HepG2 (cell line): ENCODE measurements around the gene WDR20. TPM values are rescaled to one million over a fixed set of nuclear protein-coding genes. Genes with fewer than 3 reads are reported as not detected.

Experiments used
- ATAC-seq: fragments of 200-7000 bp; cut with Tn5 transposase; 3 replicates; pipeline ENCODE4 v1.9.1; 2020; ENCODE audit warnings: mild to moderate bottlenecking, moderate library complexity
- BruUV-seq: library from RNA; stranded (reverse); fragments of 400-500 nt; replicated peaks from 2 replicates; lab custom pipeline; 2021; lab: Mats Ljungman, UMichigan
- CTCF ChIA-PET: fragments of 300-600 bp; formaldehyde crosslinking; extraction: SDS; loops from one replicate; lab custom pipeline; 2021; ENCODE audit warnings: low total read pairs, inconsistent platforms, low intra/inter-chr PET ratio; lab: Yijun Ruan, JAX
- POLR2A ChIA-PET: fragments of 350-600 bp; sonication (Branson Sonifier 250); formaldehyde crosslinking; loops from one replicate; lab custom pipeline; 2020; ENCODE audit warnings: antibody characterized with exemption, inconsistent platforms; lab: Yijun Ruan, JAX
- DNase-seq: peaks from one replicate; pipeline ENCODE4 v3.0.0-alpha.2; 2015; ENCODE audit warnings: low spot score
- FAIRE-seq: peaks from 3 replicates; lab custom pipeline; 2011; peaks lifted over from hg19 to GRCh38; lab: Jason Lieb, UNC
- H2AFZ ChIP-seq: one replicate; pipeline ENCODE4 v1.6.1; 2011; ENCODE audit warnings: low read length, inconsistent platforms
- H3K27ac ChIP-seq: fragments of 300-600 bp; 3 replicates; pipeline ENCODE4 v1.8.0; 2011; ENCODE audit warnings: mixed run types, mild to moderate bottlenecking, mixed read lengths, low read length, inconsistent platforms; ENCODE audit not compliant: insufficient read depth; ENCODE audit errors: extremely low read length
- H3K27me3 ChIP-seq, 2 experiments: fragments of 200-600 bp in 1 of 2; 2 replicates in 1 of 2; 3 replicates in 1 of 2; pipeline versions ENCODE4 v1.6.0 to v1.8.0; 2011; ENCODE audit warnings: low read length in 2 of 2, mild to moderate bottlenecking in 2 of 2, moderate library complexity in 2 of 2, inconsistent platforms in 1 of 2; ENCODE audit not compliant: insufficient read depth in 2 of 2, control insufficient read depth in 1 of 2
- H3K36me3 ChIP-seq, 2 experiments: fragments of 200-600 bp in 1 of 2; replicated peaks in 1 of 2; 2 replicates in 1 of 2; 3 replicates in 1 of 2; pipeline versions ENCODE4 v1.5.1 to v1.8.0; 2011; ENCODE audit warnings: low read length in 2 of 2, inconsistent platforms in 1 of 2; ENCODE audit not compliant: insufficient read depth in 2 of 2, control insufficient read depth in 1 of 2
- H3K4me1 ChIP-seq: 2 replicates; pipeline ENCODE4 v1.5.1; 2012; ENCODE audit warnings: low read length, inconsistent platforms; ENCODE audit not compliant: insufficient read depth
- H3K4me2 ChIP-seq: 2 replicates; pipeline ENCODE4 v1.6.0; 2011; ENCODE audit warnings: low read depth, low read length, inconsistent platforms
- H3K4me3 ChIP-seq, 3 experiments: fragments of 200-600 bp in 1 of 3; sonication (generic), shearing (Covaris generic) in 1 of 3; replicated peaks in 1 of 3; 2 replicates each; pipeline ENCODE4 v1.5.1; 2011 to 2016; ENCODE audit warnings: low read length in 3 of 3, inconsistent platforms in 2 of 3, low read depth in 2 of 3, mild to moderate bottlenecking in 2 of 3, control low read depth in 1 of 3, mixed read lengths in 1 of 3; ENCODE audit not compliant: insufficient read depth in 1 of 3
- H3K79me2 ChIP-seq: one replicate; pipeline ENCODE4 v1.6.1; 2011; ENCODE audit warnings: low read length, inconsistent platforms; ENCODE audit not compliant: insufficient read depth
- H3K9ac ChIP-seq: 2 replicates; pipeline ENCODE4 v1.6.0; 2011; ENCODE audit warnings: mild to moderate bottlenecking, low read depth, low read length, inconsistent platforms; ENCODE audit not compliant: insufficient read depth
- H3K9me3 ChIP-seq: 2 replicates; pipeline ENCODE4 v1.5.1; 2012; ENCODE audit warnings: mild to moderate bottlenecking, low read length
- H4K20me1 ChIP-seq: 2 replicates; pipeline ENCODE4 v1.6.0; 2011; ENCODE audit warnings: inconsistent platforms, mild to moderate bottlenecking, low read length, moderate library complexity; ENCODE audit not compliant: insufficient read depth
- CREB1 ChIP-seq, 2 experiments: fragments of 450-650 bp in 1 of 2; IDR thresholded peaks; 2 replicates each; pipeline ENCODE4 v1.6.1; 2016 to 2017; ENCODE audit warnings: control low read depth in 1 of 2, mild to moderate bottlenecking in 1 of 2, missing compliant biosample characterization in 1 of 2, missing genetic modification characterization in 1 of 2
- NPAS2 ChIP-seq: sonication (generic); formaldehyde crosslinking; IDR thresholded peaks from 2 replicates; pipeline ENCODE4 v1.8.0; 2022; ENCODE audit warnings: mild to moderate bottlenecking, missing genetic modification reagents, borderline replicate concordance
- SNRNP70 ChIP-seq: fragments of 200-400 bp; formaldehyde crosslinking; IDR thresholded peaks from 2 replicates; pipeline ENCODE4 v1.6.1; 2017; ENCODE audit warnings: mild to moderate bottlenecking, low read depth, low read length, moderate library complexity
- ZBTB40 ChIP-seq, 2 experiments: fragments of 450-650 bp in 1 of 2; sonication (generic) in 1 of 2; formaldehyde crosslinking in 1 of 2; IDR thresholded peaks; 2 replicates each; pipeline versions ENCODE4 v1.6.1 to v1.8.0; 2016 to 2022; ENCODE audit warnings: antibody characterized with exemption in 1 of 2, mild to moderate bottlenecking in 1 of 2, missing genetic modification reagents in 1 of 2
- ZNF496 ChIP-seq: sonication (generic); formaldehyde crosslinking; IDR thresholded peaks from 2 replicates; pipeline ENCODE4 v1.8.1; 2023; ENCODE audit warnings: mild to moderate bottlenecking, moderate library complexity, missing genetic modification reagents; ENCODE audit not compliant: insufficient replicate concordance
- ZNF546 ChIP-seq: sonication (generic); formaldehyde crosslinking; conservative IDR thresholded peaks from 2 replicates; pipeline ENCODE4 v1.8.1; 2023; ENCODE audit warnings: mild to moderate bottlenecking, missing genetic modification reagents
- ZNF564 ChIP-seq: sonication (generic); formaldehyde crosslinking; IDR thresholded peaks from 2 replicates; pipeline ENCODE4 v1.8.1; 2023; ENCODE audit warnings: mild to moderate bottlenecking, missing genetic modification reagents
- ZNF850 ChIP-seq: sonication (generic); formaldehyde crosslinking; conservative IDR thresholded peaks from 2 replicates; pipeline ENCODE4 v1.9.0; 2021; ENCODE audit warnings: mild to moderate bottlenecking, missing genetic modification reagents
- ZSCAN21 ChIP-seq: sonication (generic); formaldehyde crosslinking; IDR thresholded peaks from 2 replicates; pipeline ENCODE4 v1.8.0; 2022; ENCODE audit warnings: mild to moderate bottlenecking, missing genetic modification reagents, moderate library complexity, borderline replicate concordance
- WGBS: methylation state at CpG from one replicate; pipeline ENCODE4 v1.1.6; 2017; ENCODE audit warnings: low lambda C conversion rate; 5-methylcytosine and 5-hydroxymethylcytosine counted together
- in situ Hi-C: cut with HindIII; loops from 2 replicates; pipeline ENCODE4 v1.10.0; 2017; ENCODE audit warnings: low pct_unique_long_range_greater_than_20kb; ENCODE audit not compliant: extremely low pct_ligation_motif_present
- intact Hi-C: fragments of 100-400 bp; cut with micrococcal nuclease; formaldehyde crosslinking; loops from one replicate; pipeline ENCODE4 v1.10.0; 2022; ENCODE audit not compliant: unreplicated experiment
- polyA plus RNA-seq, 8 experiments: library from polyadenylated mRNA; depleted of rRNA in 3 of 8; stranded (reverse) in 7 of 8; unstranded in 1 of 8; fragments of >200 nt; fragmentation: Illumina TruSeq in 4 of 8; extraction: Trizol in 4 of 8; gene quantifications; 2 replicates each; pipeline versions ENCODE4 v1.2.1 to v1.2.3, GENCODE V29; 2011 to 2016; ENCODE audit warnings: low read depth in 4 of 8, missing spikeins in 1 of 8, mixed read lengths in 1 of 8; ENCODE audit not compliant: insufficient read depth in 1 of 8
- total RNA-seq, 5 experiments: library from RNA; depleted of rRNA; stranded (reverse); fragments of >200 nt; fragmentation: Illumina TruSeq; extraction: Trizol; gene quantifications; 2 replicates each; pipeline ENCODE4 v1.2.3, GENCODE V29; 2016; ENCODE audit warnings: low read depth in 1 of 5
- TF ChIP-seq, protein P1 (sequence below): fragments of 450-650 bp; IDR thresholded peaks from 2 replicates; pipeline ENCODE4 v1.6.1; 2016
- TF ChIP-seq, protein P2 (sequence below): sonication (generic); formaldehyde crosslinking; IDR thresholded peaks from 2 replicates; pipeline ENCODE4 v1.8.0; 2022; ENCODE audit warnings: missing genetic modification reagents, mild to moderate bottlenecking, inconsistent platforms, borderline replicate concordance

The WDR20 gene
- total and polyA plus RNA-seq, 2 of the 13 experiments (the other 11 are each of a cell fraction or from before 2014, with no cell fraction given): 10.4 to 23.2 TPM

DNA sequence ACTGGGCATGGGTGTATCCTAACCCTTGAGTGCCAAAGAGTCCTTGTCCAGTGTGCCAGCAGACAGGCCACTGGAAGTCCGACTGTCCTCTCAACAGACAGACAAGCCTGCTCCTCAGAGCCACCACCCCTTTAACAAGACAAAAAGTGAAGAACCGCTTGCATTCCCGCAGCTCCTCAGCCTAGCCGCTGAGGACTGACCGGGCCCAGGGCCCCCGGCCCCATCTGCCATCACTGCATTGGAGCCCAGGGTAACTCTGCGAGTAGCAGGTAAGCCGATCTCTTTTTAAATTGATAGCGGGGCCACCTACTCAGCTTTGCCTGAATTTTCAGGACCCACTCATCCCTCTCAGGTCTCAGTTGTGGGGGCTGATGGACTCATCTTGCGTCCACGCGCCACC is 96.3 kb downstream of the WDR20 start:
- no peak overlapping the region for H3K27ac ChIP-seq
- no peaks in the 10 kb centered on the region for H3K79me2 ChIP-seq
- POLR2A ChIA-PET: no interaction called here
- no TSS peak for BruUV-seq
- DNase-seq: no peak
- no peak overlapping the region for H3K9ac ChIP-seq
- H4K20me1 ChIP-seq: no peaks in the 10 kb centered on the region
- CTCF ChIA-PET: interaction anchor here (1.3 to 3.0 kb wide), 2 partner anchors 78 to 81 kb away, joined by 3 to 44 read pairs; no protein-coding TSS in a partner anchor
- no peak overlapping the region for H2AFZ ChIP-seq
- ATAC-seq: no peak
- in situ Hi-C loops (loop anchor here (5.0 kb wide), 1 partner anchor 76 kb away; no protein-coding TSS in a partner anchor), intact Hi-C loops (no loop called here)
- no peaks in the 10 kb centered on the region for H3K9me3 ChIP-seq
- H3K4me1 ChIP-seq: peaks cover 19% of the 10 kb centered on the region; the same call in 1 of the 2 replicates
- 78% methylated on average over 8 of the region's 12 CpGs for WGBS
- no peaks in the 10 kb centered on the region for H3K27me3 ChIP-seq
- H3K4me2 ChIP-seq: no peak overlapping the region
- FAIRE-seq: no peak
- H3K4me3 ChIP-seq: no peak overlapping the region
- peaks cover 0 to 8% of the 10 kb centered on the region in 2 experiments; a peak in 1 of 5 replicates for H3K36me3 ChIP-seq
- TF ChIP-seq, protein P1, sequence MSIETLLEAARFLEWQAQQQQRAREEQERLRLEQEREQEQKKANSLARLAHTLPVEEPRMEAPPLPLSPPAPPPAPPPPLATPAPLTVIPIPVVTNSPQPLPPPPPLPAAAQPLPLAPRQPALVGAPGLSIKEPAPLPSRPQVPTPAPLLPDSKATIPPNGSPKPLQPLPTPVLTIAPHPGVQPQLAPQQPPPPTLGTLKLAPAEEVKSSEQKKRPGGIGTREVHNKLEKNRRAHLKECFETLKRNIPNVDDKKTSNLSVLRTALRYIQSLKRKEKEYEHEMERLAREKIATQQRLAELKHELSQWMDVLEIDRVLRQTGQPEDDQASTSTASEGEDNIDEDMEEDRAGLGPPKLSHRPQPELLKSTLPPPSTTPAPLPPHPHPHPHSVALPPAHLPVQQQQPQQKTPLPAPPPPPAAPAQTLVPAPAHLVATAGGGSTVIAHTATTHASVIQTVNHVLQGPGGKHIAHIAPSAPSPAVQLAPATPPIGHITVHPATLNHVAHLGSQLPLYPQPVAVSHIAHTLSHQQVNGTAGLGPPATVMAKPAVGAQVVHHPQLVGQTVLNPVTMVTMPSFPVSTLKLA: no peak
- no peak for TF ChIP-seq ZNF496 (CRISPR knock-in tag)
- TF ChIP-seq ZSCAN21 (CRISPR knock-in tag): no peak
- TF ChIP-seq CREB1 (IDR thresholded peaks at IDR 0.05): no peak
- no peak for TF ChIP-seq CREB1 (CRISPR knock-in tag; IDR thresholded peaks at IDR 0.05)
- TF ChIP-seq NPAS2: no peak
- TF ChIP-seq ZNF850: no peak
- no peak for TF ChIP-seq SNRNP70
- TF ChIP-seq, protein P2, sequence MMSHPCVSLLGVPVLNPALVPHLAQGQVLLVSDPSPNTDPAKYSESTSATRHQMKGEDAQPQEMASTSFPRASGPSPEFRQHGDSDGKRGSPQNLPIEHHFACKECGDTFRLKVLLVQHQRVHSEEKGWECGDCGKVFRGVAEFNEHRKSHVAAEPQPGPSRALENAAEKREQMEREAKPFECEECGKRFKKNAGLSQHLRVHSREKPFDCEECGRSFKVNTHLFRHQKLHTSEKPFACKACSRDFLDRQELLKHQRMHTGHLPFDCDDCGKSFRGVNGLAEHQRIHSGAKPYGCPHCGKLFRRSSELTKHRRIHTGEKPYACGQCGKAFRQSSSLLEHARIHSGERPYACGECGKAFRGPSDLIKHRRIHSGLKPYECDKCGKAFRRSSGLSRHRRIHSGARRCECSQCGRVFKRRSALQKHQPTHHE (CRISPR knock-in tag): no peak
- TF ChIP-seq ZNF564 (CRISPR knock-in tag): no peak
- TF ChIP-seq ZBTB40 (IDR thresholded peaks at IDR 0.05): no peak
- no peak for TF ChIP-seq ZBTB40 (CRISPR knock-in tag; IDR thresholded peaks at IDR 0.05)
- no peak for TF ChIP-seq ZNF546
